HEK293 (cell line): Measurements from ENCODE around the gene MRPL28.

ENCODE experiments used
- ZNF292 ChIP-seq: fragments of 450-650 bp; formaldehyde crosslinking; IDR thresholded peaks from 2 replicates; pipeline ENCODE4 v1.5.1; 2016; ENCODE audit warnings: low read depth, missing biosample characterization, missing genetic modification characterization, borderline replicate concordance
- TF ChIP-seq, protein P1 (sequence below): fragments of 450-650 bp; formaldehyde crosslinking; IDR thresholded peaks from 2 replicates; pipeline ENCODE4 v1.5.1; 2017; ENCODE audit warnings: missing biosample characterization, missing genetic modification characterization
- TF ChIP-seq, protein P2 (sequence below): fragments of 450-650 bp; formaldehyde crosslinking; IDR thresholded peaks from 2 replicates; pipeline ENCODE4 v1.5.1; 2016; ENCODE audit warnings: missing biosample characterization, missing genetic modification characterization

DNA sequence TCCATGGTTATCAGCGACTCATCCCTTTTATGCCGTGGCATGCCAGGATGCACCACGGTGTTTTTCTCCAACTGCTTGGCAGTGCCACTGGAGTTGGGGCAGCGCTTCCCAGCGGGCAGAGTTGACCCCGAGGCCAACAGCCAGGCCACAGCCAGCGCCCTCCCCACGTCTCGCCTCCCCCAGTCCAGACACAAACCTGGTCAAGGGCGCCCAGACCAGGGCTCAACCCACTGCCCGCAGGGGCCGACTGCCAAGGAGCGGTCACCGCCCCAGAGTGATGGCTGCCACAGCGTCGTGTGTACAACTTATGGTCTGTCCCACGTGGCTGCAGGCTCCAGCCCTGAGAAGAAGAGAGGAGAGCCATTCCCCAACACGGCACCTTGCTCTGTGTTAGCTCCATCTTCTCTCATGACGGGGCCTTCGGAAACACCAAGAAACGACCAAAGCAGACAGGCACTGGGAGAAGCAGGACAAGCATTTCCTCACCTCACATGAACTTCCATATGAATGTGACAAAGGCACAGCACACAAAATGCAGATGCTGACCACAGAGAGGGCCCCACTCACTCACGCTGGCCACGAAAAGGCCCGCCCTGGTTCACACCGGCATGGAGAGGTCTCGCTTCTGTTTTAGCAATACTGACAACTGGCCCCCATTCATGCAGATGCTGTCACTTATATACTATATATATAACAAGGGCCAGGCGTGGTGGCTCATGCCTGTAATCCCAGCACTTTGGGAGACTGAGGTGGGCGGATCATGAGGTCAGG is 44.8 kb downstream of the MRPL28 start:
- TF ChIP-seq, protein P1, sequence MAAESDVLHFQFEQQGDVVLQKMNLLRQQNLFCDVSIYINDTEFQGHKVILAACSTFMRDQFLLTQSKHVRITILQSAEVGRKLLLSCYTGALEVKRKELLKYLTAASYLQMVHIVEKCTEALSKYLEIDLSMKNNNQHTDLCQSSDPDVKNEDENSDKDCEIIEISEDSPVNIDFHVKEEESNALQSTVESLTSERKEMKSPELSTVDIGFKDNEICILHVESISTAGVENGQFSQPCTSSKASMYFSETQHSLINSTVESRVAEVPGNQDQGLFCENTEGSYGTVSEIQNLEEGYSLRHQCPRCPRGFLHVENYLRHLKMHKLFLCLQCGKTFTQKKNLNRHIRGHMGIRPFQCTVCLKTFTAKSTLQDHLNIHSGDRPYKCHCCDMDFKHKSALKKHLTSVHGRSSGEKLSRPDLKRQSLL (tag by site-specific recombination) = peak; percentile 77; the same call in 1 of the 2 replicates
- no peak for TF ChIP-seq ZNF292 (tag by site-specific recombination)
- TF ChIP-seq, protein P2, sequence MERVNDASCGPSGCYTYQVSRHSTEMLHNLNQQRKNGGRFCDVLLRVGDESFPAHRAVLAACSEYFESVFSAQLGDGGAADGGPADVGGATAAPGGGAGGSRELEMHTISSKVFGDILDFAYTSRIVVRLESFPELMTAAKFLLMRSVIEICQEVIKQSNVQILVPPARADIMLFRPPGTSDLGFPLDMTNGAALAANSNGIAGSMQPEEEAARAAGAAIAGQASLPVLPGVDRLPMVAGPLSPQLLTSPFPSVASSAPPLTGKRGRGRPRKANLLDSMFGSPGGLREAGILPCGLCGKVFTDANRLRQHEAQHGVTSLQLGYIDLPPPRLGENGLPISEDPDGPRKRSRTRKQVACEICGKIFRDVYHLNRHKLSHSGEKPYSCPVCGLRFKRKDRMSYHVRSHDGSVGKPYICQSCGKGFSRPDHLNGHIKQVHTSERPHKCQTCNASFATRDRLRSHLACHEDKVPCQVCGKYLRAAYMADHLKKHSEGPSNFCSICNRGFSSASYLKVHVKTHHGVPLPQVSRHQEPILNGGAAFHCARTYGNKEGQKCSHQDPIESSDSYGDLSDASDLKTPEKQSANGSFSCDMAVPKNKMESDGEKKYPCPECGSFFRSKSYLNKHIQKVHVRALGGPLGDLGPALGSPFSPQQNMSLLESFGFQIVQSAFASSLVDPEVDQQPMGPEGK (tag by site-specific recombination) = no peak
